ENCODE data around the gene RIMS4.

Gene RIMS4

GRCh38 chr20:44736170-44737021 lies 74.0 kb downstream of the RIMS4 start:
- DNase-seq = peak; percentile 80

DNA sequence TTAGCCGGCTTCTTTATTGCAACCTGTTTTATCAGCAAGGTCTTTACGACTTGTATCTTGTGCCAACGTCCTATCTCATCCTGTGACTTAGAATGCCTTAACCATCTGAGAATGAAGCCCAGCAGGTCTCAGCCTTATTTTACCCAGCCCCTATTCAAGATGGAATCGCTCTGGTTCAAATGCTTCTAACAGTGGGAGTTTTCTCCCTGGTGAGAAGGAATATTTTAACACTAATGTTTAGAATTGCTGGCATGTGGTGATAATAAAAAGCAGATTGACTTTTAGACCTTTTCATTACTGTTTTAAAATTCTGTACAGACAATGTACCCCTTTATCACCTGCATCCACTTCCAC lies 74.6 kb downstream of the RIMS4 start:
- DNase-seq = no peak

- DNase-seq = no peak
Observed at GRCh38 chr20:44734938-44735337, 75.4 kb downstream of the RIMS4 start.

GRCh38 chr20:44733341-44734069 lies 76.8 kb downstream of the RIMS4 start:
- peak; percentile 30 for DNase-seq

DNA sequence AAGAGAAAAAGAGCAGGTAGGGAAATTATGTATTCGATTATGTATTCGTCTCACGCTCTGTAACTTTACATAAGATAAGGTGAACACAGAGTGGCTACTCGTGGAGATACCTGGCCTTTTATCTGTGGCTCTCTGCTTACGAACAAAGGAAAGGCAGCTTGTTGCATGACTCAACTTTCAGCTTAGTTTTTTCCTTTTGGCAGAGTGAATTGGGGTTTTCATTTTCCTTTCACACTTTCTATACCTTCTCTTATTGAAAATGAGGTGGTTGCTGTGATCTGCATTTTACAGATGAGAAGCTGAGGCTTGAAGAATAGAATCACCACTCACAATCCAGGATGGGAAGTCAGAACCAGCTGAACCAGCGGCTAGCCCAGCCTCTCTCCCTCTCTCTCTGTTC lies 78.0 kb downstream of the RIMS4 start:
- no peak for DNase-seq

GRCh38 chr20:44731657-44732056 lies 78.7 kb downstream of the RIMS4 start:
- DNase-seq = no peak

GRCh38 chr20:44730441-44730840 lies 79.9 kb downstream of the RIMS4 start:
- DNase-seq = no peak

GRCh38 chr20:44728801-44729443 lies 81.4 kb downstream of the RIMS4 start:
- DNase-seq = no peak

- DNase-seq = no peak
Observed at GRCh38 chr20:44727651-44728050, 82.7 kb downstream of the RIMS4 start.

GRCh38 chr20:44727039-44727438 lies 83.3 kb downstream of the RIMS4 start:
- no peak for DNase-seq

DNA sequence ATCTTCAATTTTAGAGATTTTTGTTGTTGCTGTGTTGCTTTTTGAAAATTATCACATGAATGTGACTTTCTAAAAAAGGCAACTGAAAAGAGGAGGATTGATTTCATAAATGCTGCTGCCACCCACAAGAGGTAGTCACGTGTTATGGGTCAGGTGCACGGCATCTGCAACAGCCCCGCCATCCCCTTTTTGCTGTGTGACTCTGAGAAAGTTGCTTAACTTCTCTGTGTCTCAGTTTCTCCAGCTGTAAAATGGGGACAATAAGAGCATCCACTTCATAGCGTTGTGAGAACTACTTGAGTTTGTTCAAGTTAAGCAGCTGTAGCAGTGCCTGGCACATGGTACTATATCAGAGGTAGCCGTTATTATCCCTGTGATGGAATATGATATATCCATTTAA lies 84.5 kb downstream of the RIMS4 start:
- no peak for DNase-seq

DNA sequence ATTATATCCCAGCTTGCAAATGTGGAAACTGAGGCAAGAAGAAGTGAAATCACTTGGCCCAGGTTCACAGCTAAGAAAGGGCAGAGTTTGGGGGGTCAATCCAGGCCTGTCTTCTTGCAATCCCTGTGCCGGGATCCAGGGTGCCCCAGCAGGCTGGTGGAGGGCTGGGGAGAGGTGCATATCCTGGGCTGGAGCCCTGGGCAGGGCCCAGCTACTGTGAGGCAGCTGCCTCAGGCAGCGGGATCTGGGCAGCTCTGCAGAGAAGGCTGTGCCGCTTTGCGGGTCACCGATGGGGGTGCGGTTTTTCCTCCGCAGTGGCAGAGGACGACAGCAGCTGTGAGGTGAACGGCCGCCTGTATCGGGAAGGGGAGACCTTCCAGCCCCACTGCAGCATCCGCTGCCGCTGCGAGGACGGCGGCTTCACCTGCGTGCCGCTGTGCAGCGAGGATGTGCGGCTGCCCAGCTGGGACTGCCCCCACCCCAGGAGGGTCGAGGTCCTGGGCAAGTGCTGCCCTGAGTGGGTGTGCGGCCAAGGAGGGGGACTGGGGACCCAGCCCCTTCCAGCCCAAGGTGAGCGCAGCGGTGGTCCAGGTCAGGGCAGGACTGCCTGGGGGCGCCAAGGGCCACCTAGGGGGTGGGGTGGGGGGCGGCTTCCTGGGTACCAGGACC lies 85.8 kb downstream of the RIMS4 start:
- DNase-seq = no peak

DNA sequence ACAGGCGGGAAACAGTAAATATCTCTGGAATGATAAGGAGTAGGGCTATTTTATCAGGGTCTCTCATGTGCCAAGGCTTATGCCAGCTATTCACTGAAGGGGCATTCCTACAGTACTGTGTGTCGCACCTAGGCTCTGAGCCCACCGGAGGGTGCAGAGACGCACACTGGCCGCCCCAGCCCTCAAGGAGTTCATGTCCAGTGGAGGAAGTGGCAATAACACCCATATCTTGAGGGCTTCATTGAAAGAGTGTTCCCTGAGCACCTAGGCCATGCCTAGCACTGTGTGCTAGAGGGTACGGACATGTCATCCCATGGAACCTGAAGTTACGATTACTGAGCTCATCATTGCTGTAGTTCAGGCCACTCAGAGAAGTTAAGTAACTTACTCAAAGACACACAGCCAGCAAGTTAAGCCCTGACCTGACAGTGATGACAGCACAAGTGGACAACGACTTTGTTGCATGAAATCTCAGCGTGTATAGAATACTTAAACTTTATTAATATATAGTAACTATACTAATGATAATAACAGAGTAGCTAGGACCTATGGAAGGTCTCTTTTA lies 86.5 kb downstream of the RIMS4 start:
- no peak for DNase-seq

- DNase-seq = no peak
Observed at GRCh38 chr20:44723391-44723790, 87.0 kb downstream of the RIMS4 start.

GRCh38 chr20:44722990-44723389 lies 87.4 kb downstream of the RIMS4 start:
- no peak for DNase-seq

DNA sequence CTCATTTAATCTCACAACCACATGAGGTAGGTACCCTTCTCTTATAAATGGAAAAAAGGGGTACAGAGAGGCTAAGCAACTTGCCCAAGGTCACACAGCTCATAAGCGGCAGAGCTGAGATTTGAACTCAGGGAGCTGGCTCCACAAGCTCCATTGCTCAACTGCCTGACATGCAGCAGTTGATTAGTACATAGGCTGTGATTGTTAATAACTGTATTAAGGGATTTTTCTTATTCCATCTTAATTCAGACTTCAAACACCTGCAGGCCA lies 88.6 kb downstream of the RIMS4 start:
- no peak for DNase-seq

DNA sequence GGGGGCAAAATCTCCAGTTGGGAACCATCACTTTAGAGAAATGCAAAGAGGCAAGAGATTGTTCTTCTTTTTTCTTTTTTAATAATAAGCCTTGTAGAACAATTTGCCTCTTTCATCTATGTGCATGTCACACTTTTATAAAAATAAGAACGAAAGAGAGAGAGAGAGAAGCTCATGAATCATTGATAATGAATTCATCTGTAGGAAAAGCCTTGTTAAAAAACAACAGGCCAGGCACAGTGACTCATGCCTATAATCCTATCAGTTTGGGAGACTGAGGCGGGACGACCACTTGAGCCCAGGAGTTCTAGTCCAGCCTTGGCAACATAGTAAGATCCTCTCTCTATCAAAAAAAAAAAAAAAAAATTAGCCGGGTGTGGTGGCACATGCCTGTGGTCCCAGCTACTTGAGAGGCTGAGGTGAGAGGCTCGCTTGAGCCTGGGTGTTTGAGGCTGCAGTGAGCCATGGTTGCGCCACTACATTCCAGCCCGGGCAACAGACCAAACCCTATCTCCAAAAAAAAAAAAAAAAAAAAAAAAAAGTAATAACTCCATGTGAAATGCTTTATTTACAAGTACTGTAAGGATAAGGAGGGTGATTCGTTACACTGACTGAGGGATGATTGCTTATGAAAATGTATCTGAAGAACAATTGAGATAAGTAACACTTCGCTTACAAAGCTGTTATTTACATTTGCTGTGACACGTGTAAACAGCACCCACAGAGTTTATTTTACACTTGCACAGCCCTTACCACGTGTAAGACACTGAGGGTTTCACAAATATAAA lies 89.2 kb downstream of the RIMS4 start:
- DNase-seq = no peak

GRCh38 chr20:44720621-44720996 lies 89.7 kb downstream of the RIMS4 start:
- peak; percentile 28 for DNase-seq

- no peak for DNase-seq
Observed at GRCh38 chr20:44719841-44720240, 90.5 kb downstream of the RIMS4 start.

DNA sequence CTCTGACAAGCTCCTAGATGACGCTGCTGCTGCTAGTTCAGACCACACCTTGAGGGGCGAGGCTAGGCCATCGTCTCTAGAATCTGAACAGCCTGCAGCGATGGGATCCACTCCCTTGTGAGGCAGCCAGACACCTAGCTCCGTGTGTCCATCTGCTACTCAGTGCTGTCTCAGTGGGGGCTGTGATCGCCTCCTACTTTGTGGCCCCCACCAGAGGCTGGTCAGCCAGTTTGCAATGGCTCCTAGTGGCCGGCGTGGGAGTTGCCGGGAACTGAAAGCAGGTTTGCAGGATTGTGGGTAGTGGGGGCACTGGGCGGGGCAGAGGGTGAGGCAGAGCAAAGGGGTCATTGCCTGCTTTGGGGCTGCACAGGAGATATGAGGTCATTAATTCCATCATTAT lies 92.4 kb downstream of the RIMS4 start:
- no peak for DNase-seq

DNA sequence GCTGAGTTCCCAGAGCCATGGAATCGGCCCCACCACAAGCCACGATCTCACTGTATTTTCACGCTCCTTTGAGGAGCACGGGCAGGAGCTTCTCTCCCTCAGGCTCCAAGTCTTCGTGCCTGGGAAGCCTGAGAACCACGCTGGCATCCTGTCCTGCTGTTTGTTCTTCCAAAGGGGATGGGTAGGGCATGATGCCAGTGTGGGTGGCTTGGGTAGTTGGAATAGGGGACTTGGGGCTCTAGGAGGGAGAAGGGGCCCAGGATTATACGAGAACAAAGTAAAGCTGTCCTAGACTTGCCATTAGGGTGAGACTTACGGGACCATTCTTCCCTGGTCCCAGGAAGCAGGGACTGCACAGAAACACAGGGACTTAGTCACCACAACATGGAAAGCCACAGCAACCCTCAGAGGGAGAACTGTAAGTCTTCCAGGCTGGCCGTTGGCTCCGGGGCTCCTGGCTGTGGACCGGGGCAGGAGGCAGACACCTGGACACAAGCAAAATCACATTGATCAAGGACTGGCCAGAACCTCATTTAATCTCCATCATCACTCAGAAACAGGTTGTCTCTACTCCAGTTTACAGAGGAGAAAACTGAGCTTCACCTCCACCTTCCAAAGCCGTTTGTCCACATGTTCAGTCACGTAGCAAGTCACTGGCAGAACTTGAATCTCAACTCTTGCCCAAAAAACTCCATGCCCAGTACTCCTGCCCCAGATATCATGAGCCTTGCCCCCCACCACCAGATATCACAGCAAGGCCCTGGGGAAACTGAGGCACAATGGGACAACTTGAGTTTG lies 93.8 kb downstream of the RIMS4 start:
- no peak for DNase-seq
